NCI-H146 treated with DMSO at 0.1 percent for 48 hours (cell line): ENCODE measurements around the gene CALHM1.
"Not testable (repeated sequence)": the region's sequence is repeated elsewhere in the genome, so short reads cannot be mapped to it uniquely, and the experiment has no call there.

Experiments
- DNase-seq: peaks from one replicate; lab custom pipeline; 2025; ENCODE audit not compliant: unreplicated experiment; lab: John Stamatoyannopoulos, UW

CALHM1 gene

DNA sequence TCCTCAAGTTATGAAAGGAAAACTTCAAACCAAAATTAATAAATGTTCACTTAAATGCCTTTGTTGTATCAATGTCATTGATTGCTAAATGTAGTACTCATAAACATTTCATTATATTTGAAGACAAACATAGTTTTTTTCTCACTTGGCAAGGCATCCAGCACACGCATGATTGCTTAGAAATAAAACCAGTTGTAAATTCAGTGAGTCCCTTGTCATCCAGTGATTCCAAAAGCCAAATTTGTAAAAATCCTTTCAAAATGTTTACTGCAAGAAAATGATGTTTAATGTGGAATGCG lies 28.7 kb upstream of the CALHM1 start:
- DNase-seq = no peak

DNA sequence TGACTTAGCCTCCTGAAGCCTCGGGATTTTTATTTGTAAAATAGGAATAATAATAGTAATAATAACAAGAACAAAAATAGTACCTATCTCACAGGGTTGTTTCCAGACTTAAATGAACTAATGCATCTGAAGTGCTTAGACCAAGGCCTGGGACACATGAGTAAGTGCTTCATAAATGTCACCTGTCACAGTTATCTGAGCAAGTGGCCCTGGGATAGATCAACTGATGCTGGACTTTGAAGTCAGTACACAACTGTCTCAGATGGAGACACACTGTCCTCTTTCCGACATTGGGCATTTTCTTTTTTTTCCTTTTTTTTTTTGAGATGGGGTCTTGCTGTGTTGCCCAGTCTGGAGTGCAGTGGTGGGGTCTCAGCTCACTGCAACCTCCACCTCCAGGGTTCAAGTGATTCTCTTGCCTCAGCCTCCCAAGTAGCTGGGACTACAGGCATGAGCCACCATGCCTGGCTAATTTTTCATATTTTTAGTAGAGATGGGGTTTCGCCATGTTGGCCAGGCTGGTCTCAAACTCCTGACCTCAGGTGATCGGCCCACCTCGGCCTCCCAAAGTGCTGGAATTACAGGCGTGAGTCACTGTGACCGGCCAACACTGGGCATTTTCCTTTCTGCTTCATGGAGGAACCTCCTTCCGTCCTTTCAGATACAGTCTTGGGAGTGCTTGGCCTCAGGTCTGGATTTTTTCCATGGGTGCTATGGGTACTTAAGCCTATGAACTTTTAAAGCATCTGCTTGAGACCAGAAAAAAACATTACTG lies 28.1 kb upstream of the CALHM1 start:
- not testable (repeated sequence) for DNase-seq

DNA sequence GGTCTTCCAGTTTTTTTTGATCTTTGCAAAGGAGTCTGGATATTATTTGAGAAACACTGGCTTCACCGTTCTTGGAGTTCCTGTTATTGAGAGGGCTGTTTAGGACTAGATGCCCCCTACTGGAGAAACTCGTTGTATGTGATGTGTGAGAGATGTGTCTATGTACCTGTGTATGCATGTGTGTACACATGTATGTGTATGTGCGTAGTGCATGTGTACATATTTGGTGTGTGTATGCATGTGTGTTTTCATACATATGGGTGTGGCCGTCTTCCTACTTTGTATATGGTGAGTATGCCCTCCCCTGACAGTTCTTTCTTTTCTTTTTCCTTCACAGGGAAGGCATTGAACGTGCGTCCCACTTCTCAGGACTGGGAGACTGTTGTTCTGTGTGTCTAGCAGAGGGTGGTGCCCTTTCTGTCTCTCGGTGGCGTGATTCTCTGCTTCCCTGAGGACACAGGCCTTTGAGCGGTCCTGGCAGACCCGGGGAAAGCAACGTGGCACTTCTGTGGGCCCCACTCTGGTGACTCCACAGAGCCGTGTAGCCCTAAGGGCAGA lies 23.4 kb upstream of the CALHM1 start:
- DNase-seq = peak; percentile 67

DNA sequence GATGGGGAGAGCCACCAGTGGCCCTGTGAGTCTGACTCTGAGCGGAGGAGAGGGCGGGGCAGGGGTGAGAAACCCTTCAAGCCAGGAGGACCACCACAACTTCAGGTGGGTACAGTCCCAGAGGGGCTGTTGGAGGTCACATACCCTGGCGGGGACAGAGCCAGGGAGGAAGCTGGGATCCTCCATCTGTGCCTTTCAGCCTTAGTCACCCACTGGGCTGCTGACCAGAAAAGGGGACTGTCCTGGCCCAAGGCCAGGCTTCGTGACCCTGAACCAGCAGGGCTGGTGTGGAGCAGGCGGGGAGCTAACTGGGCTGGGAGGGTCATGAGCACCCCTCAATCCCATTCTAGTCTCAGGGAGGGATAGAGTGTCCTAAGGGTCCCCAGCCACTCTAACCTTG lies 21.8 kb upstream of the CALHM1 start:
- no peak for DNase-seq

- DNase-seq = no peak
These were observed 20.4 kb upstream of the CALHM1 start, which contains the start of gene CALHM3 for GRCh38 chr10:103479135-103479534. CALHM3 (minus strand) TSS chr10:103479240; CDS start chr10:103479032, 208 bp downstream.

- DNase-seq = no peak
These were observed 20.0 kb upstream of the CALHM1 start for GRCh38 chr10:103478671-103479070.

DNA sequence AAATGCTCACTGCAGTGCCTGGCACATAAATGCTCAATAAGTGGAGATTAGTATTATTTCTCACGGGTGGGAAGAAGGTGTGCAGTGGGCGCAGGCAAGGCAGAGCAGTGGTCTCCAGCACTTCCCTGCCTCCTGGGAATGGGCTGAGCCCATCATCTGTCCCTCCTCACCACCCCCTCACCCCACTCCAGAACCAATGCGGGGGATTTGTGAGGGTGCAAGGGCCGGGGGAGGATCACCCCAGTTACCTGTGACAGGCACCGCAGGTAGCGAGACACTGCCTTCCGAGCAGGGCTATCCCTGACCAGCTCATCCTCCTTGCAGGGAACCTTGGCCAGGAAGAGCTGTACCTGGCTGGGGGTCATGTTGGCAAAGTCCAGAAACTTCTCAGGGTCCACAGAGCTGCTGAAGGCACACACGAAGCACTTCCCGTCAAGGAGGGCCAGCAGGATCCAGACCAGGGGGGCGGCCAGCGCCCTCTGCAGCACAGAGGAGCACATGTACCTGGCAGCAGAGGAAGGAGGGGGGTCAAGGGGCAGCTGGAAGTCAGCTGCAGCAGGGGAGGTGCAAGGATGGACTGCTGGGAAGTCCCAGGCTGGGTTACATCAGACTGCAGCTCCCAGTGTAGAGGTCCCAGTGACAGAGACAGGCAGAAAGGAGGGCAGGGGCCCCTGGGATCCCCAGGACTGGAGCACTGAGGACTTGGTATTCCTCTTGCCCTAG lies 17.5 kb upstream of the CALHM1 start:
- DNase-seq = no peak

DNA sequence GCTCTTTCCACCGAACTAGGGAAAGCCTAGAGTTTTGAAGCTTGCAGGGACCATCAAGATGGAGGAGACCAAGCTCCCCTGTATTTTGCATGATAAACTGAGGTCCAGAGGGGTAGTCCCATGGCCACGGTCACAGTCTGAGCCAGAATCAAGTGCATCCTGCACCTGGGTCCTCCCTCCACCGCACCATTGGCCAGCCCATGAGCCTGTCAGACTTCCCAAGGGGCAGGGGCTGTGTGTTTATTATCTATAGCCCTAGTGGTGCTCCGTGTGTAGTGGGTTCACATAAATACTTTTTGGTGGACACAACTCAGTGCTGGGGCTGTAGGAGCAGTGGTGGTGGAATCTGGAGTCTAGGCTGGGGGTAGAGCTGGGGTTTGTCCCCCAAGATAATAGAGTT lies 16.7 kb upstream of the CALHM1 start:
- DNase-seq = no peak

- no peak for DNase-seq
These were observed 15.4 kb upstream of the CALHM1 start for GRCh38 chr10:103474077-103474476.

GRCh38 chr10:103473261-103473671 lies 14.6 kb upstream of the CALHM1 start:
- no peak for DNase-seq

- DNase-seq = no peak
These were observed 13.3 kb upstream of the CALHM1 start for GRCh38 chr10:103472005-103472404.

GRCh38 chr10:103470761-103471653 lies 12.3 kb upstream of the CALHM1 start:
- no peak for DNase-seq

- DNase-seq = no peak
These were observed 10.5 kb upstream of the CALHM1 start for GRCh38 chr10:103469201-103469600.

DNA sequence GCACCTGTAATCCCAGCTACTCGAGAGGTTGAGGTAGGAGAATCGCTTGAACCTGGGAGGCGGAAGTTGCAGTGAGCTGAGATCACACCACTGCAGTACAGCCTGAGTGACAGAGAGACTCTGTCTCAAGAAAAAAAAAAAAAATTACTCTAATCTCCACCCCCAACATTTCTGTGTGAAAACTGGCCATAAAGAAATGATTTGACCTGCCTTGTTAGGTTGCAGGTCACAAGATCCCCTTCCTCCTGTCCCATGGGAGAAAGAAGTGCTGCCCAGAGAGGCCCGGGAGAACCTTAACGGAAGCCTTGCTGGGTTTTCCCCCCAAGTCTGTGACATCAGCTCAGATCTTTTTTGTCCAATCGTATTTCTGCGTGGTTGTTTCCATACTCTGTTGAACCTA lies 8.7 kb upstream of the CALHM1 start:
- no peak for DNase-seq

DNA sequence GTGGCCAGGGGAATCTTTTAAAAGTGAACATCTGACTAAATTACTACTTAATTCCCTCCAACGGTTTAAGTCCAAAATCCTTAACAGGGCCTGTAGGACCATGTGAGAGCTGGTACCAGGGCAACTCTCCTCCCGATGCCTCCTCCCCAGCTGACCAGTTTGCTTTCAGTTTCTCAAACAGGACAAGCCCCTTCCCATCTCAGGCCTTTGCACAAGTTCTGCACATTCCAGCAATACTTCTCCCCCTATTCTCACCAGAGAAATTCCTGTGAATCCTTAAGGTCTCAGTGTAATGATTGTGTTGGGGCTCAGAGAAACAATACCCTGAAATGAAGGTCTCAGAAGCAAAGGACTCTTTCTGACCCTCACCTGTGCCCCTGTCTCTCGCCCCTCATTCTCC lies 8.0 kb upstream of the CALHM1 start:
- DNase-seq = no peak

- no peak for DNase-seq
These were observed 6.9 kb upstream of the CALHM1 start for GRCh38 chr10:103465411-103466179.

- DNase-seq = no peak
These were observed 4.8 kb upstream of the CALHM1 start for GRCh38 chr10:103463499-103463898.

DNA sequence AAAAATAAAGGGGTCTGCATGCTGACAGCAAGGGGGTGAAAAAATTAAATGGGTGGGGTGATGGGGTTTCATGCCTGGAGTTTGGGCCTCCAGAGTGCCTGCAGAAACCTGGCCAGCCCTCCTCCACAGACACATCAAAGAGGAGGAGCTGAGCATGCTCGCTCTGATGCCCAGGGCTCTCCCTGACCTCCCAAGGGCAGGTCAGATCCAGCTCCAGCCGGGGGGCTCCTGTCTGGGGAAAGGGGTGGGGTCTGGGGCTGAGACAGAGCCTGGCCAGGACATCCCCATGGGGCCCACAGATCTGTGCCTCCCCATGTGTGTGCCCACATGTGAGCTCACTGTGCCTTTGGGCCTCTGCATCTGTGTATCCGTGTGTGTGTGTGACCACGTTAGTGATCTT lies 915 bp upstream of the CALHM1 start:
- DNase-seq = no peak

DNA sequence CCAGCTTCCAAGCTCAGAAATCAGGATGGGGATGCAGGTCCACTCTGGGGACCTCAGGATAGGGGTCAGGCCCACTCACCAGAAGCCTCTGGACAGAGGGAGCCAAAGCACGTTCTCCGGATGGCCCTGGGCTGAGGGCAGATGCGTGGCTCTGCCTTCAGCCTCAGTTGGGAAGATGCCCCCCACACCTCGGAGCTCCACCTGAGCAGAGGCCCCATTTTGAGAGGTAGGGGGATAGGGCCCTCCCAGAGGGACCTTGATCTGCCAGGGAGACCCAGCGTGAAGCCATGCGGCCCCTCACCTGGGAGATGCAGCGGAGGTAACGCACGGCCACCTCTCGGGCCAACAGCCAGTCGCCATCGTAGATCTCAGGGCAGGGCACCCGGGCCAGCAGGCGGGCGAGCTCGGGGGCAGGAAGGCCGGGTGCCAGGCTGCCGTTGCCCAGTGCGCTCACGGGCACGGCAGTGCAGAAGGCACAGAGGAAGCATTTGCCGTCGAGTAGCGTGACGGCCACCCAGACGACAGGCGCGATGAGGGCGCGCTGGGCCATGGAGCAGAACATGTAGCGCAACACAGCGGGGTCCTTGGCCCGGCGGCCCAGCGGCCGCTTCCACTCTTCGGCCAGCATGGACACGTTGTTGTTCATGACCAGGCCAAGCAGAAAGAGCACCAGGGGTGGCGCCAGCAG lies 660 bp downstream of the CALHM1 start:
- no peak for DNase-seq

DNA sequence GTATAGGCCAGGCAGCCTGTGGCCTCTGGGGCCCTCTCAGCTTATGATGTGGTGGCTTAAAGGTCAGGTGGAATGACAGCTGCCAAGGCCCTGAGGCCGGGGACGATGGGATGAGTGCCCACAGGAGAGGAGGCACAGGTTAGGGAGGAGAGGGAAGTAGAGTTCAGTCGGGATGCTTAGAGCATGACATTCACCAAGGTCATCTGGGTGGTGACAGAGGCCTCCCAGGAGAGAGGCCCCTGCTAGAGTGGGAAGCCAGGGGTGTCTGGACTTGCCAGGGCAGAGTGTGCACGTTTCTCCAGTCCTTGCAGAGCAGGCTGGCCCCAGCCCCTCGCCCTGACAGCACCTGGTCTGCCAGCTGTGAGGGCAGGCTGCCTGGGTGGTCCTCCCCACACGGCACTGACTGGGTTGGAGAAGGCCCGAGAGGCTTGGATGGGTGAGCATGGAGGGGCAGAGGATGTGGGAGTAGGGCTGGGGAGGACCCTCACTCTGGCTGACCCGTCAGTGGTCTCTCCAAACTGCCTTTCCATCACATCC lies 1.5 kb downstream of the CALHM1 start:
- no peak for DNase-seq
